Gastrocnemius medialis (tissue), 4 donors: Measurements from ENCODE around the gene LNPEP.

Experiments used
- POLR2A ChIP-seq, 2 donors: fragments of 450-650 bp; IDR thresholded peaks; one replicate each; pipeline ENCODE4 v1.6.1; 2017; ENCODE audit warnings: antibody characterized with exemption in 2 of 2, mild to moderate bottlenecking in 2 of 2, moderate library complexity in 2 of 2
- TF ChIP-seq, protein P1 (sequence below), 5 experiments: fragments of 450-650 bp in 3 of 5; fragments of 200-600 bp in 2 of 5; sonication (generic) in 2 of 5; IDR thresholded peaks in 4 of 5; conservative IDR thresholded peaks in 1 of 5; 1 replicate in 4 of 5; 2 replicates in 1 of 5; pipeline ENCODE4 v1.5.1; 2016 to 2019; ENCODE audit warnings: antibody characterized with exemption in 5 of 5, mild to moderate bottlenecking in 3 of 5, moderate library complexity in 3 of 5

DNA sequence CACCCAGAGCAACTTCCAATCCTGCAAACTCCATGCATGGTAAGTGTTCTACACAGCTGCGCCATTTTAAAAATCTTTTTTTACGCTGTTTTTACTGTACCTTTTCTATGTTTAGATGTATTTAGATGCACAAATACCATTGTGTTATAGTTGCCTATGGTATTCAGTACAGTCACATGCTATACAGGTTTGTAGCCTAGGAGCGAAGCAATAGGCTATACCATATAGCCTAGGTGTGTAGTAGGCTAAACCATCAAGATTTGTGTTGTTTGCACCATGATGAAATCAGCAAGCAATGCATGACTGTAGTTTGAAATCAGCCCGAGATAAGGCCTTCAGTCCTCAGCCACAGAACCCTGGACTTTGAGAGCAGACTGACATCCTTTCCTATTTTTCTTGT is 105.4 kb downstream of the LNPEP start:
- TF ChIP-seq, protein P1, sequence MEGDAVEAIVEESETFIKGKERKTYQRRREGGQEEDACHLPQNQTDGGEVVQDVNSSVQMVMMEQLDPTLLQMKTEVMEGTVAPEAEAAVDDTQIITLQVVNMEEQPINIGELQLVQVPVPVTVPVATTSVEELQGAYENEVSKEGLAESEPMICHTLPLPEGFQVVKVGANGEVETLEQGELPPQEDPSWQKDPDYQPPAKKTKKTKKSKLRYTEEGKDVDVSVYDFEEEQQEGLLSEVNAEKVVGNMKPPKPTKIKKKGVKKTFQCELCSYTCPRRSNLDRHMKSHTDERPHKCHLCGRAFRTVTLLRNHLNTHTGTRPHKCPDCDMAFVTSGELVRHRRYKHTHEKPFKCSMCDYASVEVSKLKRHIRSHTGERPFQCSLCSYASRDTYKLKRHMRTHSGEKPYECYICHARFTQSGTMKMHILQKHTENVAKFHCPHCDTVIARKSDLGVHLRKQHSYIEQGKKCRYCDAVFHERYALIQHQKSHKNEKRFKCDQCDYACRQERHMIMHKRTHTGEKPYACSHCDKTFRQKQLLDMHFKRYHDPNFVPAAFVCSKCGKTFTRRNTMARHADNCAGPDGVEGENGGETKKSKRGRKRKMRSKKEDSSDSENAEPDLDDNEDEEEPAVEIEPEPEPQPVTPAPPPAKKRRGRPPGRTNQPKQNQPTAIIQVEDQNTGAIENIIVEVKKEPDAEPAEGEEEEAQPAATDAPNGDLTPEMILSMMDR (IDR thresholded peaks at IDR 0.05 in 4 of 5, conservative IDR thresholded peaks at IDR 0.05 in 1 of 5): no peak
- no peak for TF ChIP-seq POLR2A (IDR thresholded peaks at IDR 0.05)
